Retina (tissue), 1 donor: ENCODE results near the gene OR2T3.
"Not testable (repeated sequence)": the region's sequence is repeated elsewhere in the genome, so short reads cannot be mapped to it uniquely, and the experiment has no call there.

ENCODE experiments used
- DNase-seq: peaks from one replicate; pipeline ENCODE4 v3.0.0-alpha.2; 2016

Gene OR2T3

GRCh38 chr1:248475660-248476059, 2.5 kb downstream of the OR2T3 start:
- not testable (repeated sequence) for DNase-seq

- not testable (repeated sequence) for DNase-seq
These were observed 8.8 kb downstream of the OR2T3 start for GRCh38 chr1:248481686-248482579.

- not testable (repeated sequence) for DNase-seq
These were observed 15.1 kb downstream of the OR2T3 start, which contains the start of gene OR2T5 for GRCh38 chr1:248488289-248488688. OR2T5 (plus strand) TSS chr1:248488589; CDS start chr1:248488589, 0 bp downstream.

GRCh38 chr1:248496661-248497060, 23.5 kb downstream of the OR2T3 start:
- not testable (repeated sequence) for DNase-seq

GRCh38 chr1:248500305-248501035, 27.3 kb downstream of the OR2T3 start:
- DNase-seq, result not testable (repeated sequence)

- DNase-seq, result not testable (repeated sequence)
These were observed 34.6 kb downstream of the OR2T3 start, which contains the start of gene OR2G6 for GRCh38 chr1:248507773-248508172. OR2G6 (plus strand) TSS chr1:248508073; CDS start chr1:248521647, 13,574 bp downstream.

GRCh38 chr1:248510217-248510616, 37.1 kb downstream of the OR2T3 start:
- DNase-seq, result not testable (repeated sequence)

GRCh38 chr1:248521856-248522255, 48.7 kb downstream of the OR2T3 start:
- no peak for DNase-seq
